Measurements from ENCODE around the gene PIM3. TPM values are rescaled to one million over a fixed set of nuclear protein-coding genes. Genes with fewer than 3 reads are reported as not detected.
A peak's percentile ranks its signal among the peaks of the same experiment; 100 is the strongest.

The PIM3 gene
- total RNA-seq, 4 donors from 2014 or later, result 43.8 to 75.7 (median 52.1) TPM

GRCh38 chr22:49949914-49950292 is 10.7 kb upstream of the PIM3 start:
- WGBS, 2 donors, result no CpG with 5 or more reads among the region's 11 CpGs
- Histone ChIP-seq H3K4me3 (no peak overlapping the region), H3K9me3 (no peaks in the 10 kb centered on the region), H3K36me3 (no peaks in the 10 kb centered on the region), H3K27me3 (no peaks in the 10 kb centered on the region), H3K4me1 (peaks cover 65 to 94% (median 70%) of the 10 kb centered on the region in 3 donors), H3K27ac (peak overlapping the region; percentile 89 to 94 (median 92))
- TF ChIP-seq CTCF (IDR thresholded peaks at IDR 0.05), result no peak
- TF ChIP-seq POLR2A (IDR thresholded peaks at IDR 0.05), result no peak
- no peak for DNase-seq
- intact Hi-C loops (cut with DNase I), result no loop called here

- no peaks in the 10 kb centered on the region for H3K9me3 ChIP-seq
- 40% methylated on average over 2 of the region's 18 CpGs; no CpG with 5 or more reads in 1 of the 2 donors for WGBS, 2 donors
- no peak overlapping the region for H3K4me3 ChIP-seq
- peak overlapping the region; percentile 87 to 94 (median 91) for H3K27ac ChIP-seq
- H3K27me3 ChIP-seq, result no peaks in the 10 kb centered on the region
- TF ChIP-seq CTCF (IDR thresholded peaks at IDR 0.05) (no peak), POLR2A (IDR thresholded peaks at IDR 0.05) (no peak)
- intact Hi-C loops (cut with DNase I), result no loop called here
- H3K4me1 ChIP-seq, result peaks cover 65 to 100% (median 75%) of the 10 kb centered on the region in 3 donors
- DNase-seq, result no peak
- H3K36me3 ChIP-seq, result no peaks in the 10 kb centered on the region
Observed at GRCh38 chr22:49950396-49950994, 10.1 kb upstream of the PIM3 start.

GRCh38 chr22:49951000-49951677 is 9.4 kb upstream of the PIM3 start:
- Histone ChIP-seq H3K4me3 (no peak overlapping the region), H3K27me3 (no peaks in the 10 kb centered on the region), H3K36me3 (no peaks in the 10 kb centered on the region), H3K4me1 (peaks cover 65 to 100% (median 75%) of the 10 kb centered on the region in 3 donors), H3K9me3 (no peaks in the 10 kb centered on the region), H3K27ac (peak overlapping the region; percentile 87 to 94 (median 91))
- 31 to 34% methylated on average over 12 to 13 of the region's 28 CpGs for WGBS, 2 donors
- intact Hi-C loops (cut with DNase I), result no loop called here
- no peak for DNase-seq
- TF ChIP-seq CTCF (IDR thresholded peaks at IDR 0.05) (no peak), POLR2A (IDR thresholded peaks at IDR 0.05) (no peak)

GRCh38 chr22:49951678-49951985 is 8.9 kb upstream of the PIM3 start:
- Histone ChIP-seq H3K27me3 (no peaks in the 10 kb centered on the region), H3K27ac (peak overlapping the region; percentile 87 to 94 (median 91)), H3K4me3 (no peak overlapping the region), H3K4me1 (peaks cover 65 to 100% (median 74%) of the 10 kb centered on the region in 3 donors), H3K9me3 (no peaks in the 10 kb centered on the region), H3K36me3 (no peaks in the 10 kb centered on the region)
- intact Hi-C loops (cut with DNase I), result no loop called here
- TF ChIP-seq CTCF (IDR thresholded peaks at IDR 0.05) (no peak), POLR2A (IDR thresholded peaks at IDR 0.05) (no peak)
- no CpG with 5 or more reads among the region's 4 CpGs for WGBS, 2 donors
- no peak for DNase-seq

GRCh38 chr22:49951986-49952896 is 8.3 kb upstream of the PIM3 start:
- no peak overlapping the region for H3K4me3 ChIP-seq
- TF ChIP-seq POLR2A (IDR thresholded peaks at IDR 0.05) (no peak), CTCF (IDR thresholded peaks at IDR 0.05) (no peak)
- 36 to 37% methylated on average over 9 to 13 of the region's 24 CpGs for WGBS, 2 donors
- H3K36me3 ChIP-seq, result no peaks in the 10 kb centered on the region
- H3K4me1 ChIP-seq, result peaks cover 63 to 96% (median 68%) of the 10 kb centered on the region in 3 donors
- peak overlapping the region; percentile 87 to 94 (median 91) for H3K27ac ChIP-seq
- H3K9me3 ChIP-seq, result no peaks in the 10 kb centered on the region
- no peak for DNase-seq
- no peaks in the 10 kb centered on the region for H3K27me3 ChIP-seq
- intact Hi-C loops (cut with DNase I), result no loop called here
